Stimulated activated CD8-positive, alpha-beta memory T cell treated with anti-CD3 and anti-CD28 coated beads, Interleukin-4, amount 100 ng/mL, for 24 hours (primary cell): ENCODE results near the gene ENDOV.

Experiments used
- DNase-seq: peaks from one replicate; pipeline ENCODE4 v3.0.0-alpha.2; 2020; ENCODE audit warnings: low read depth

The ENDOV gene

DNA sequence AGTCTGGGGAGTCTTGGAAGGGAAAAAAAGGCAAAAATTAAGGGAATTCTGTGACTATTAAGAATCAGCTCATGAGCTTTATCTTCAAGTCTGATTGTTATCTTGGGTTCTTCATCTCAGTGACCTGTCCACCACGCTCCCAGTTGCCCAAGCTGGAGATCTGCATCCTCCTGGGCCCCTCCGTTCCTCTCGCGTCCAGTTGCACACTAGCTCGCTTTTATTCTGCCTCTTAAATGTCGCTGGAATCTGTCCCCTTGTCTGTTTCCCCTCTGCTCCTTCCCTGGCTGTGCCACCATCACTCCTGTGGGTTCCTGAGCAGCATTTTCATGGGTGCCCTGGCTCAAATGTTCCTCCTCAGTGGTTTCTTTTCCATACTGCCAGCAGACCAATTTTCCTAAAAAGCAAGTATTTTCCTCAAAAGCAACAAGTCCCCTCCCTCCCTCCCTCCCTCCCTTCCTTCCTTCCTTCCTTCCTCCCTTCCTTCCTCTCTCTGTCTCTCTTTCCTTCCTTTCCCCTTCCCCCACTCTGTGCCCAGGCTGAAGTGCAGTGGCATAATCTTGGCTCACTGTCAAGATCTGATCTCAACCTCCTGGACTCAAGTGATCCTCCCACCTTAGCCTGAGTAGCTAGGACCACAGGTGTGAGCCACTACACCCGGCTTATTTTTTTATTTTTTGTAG, 1.4 kb downstream of the ENDOV start:
- DNase-seq = no peak

DNA sequence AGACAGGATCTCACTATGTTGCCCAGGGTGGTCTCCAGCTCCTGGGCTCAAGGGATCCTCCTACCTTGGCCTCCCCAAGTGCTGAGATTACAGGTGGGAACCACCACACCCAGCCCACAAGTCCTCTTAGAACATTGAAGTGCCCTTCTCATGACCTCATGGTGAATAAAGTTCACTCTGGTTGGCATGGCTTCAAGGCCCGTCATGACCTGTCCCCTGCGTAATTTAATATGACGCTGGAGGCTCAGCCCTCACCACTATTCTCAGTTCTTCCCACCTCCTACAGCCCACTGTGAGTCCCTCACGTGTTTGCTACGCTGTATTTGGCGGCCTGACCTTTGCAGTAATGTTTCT, 1.9 kb downstream of the ENDOV start:
- DNase-seq = no peak

- no peak for DNase-seq
Observed at GRCh38 chr17:80418589-80418988, 3.6 kb downstream of the ENDOV start.

DNA sequence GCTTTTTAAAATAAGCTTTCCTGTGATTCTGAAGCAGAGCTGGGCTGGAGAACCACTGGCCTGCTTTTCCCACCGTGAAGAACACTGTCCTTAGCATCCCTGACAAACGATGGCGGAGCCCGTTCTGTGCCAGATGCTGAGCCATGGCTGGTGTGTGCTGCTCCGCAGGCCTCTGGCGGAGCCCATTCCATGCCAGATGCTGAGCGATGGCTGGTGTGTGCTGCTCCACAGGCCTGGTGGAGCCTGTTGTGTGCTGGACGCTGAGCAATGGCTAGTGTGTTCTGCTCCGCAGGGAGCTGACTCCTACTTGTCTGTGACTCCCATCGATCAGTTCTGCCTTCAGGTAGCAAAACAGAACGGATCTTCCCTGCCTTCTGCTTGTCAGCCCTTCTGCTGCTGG, 4.3 kb downstream of the ENDOV start:
- DNase-seq = no peak

DNA sequence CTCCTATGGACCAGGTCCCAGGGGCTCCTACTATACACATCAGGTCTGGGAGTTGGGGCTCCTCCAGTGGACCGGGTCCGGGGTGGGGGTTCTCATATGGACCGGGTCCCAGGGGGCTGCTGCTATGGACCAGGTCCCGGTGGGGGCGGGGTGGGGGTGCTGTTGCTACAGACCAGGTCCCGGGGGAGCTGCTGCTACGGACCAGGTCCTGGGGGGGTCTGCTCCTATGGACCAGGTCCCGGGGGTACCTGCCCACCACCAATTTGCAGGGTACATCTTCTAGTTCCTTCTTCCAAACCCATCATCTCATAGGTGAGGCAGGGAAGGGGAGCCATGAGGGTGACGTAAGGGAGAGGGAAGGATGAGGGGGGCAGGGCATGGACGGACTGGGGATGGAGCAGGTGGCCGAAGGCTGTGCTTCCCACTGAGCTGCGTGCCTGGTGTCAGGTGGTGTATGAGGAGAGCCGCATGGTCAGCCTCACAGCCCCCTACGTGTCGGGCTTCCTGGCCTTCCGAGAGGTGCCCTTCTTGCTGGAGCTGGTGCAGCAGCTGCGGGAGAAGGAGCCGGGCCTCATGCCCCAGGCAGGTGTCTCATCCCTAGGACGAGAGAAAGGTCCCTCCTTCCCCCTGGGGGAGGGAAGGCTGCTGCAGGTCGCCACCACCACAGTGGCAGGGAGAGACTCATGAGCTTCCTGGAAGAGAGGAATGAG, 6.6 kb downstream of the ENDOV start:
- no peak for DNase-seq

DNA sequence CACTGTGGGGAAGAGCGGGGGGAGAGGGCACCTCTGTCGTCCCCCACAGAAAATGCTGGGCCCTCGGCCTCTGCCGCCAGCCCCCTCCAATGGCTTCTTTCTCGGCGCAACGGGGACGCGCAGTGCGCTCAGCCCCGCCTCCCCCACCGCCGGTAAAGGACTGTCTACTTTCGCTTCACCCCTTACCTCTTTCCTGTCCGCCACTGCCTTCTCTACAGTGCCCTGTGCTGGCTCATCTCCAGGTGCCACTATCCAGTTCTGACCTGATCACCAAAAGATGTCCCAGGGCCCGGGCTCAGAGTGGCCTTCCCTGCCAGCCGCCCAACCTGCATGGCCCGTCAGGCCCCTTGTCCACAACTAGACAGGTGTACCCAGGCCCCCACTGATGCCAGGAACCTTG, 7.3 kb downstream of the ENDOV start:
- no peak for DNase-seq

DNA sequence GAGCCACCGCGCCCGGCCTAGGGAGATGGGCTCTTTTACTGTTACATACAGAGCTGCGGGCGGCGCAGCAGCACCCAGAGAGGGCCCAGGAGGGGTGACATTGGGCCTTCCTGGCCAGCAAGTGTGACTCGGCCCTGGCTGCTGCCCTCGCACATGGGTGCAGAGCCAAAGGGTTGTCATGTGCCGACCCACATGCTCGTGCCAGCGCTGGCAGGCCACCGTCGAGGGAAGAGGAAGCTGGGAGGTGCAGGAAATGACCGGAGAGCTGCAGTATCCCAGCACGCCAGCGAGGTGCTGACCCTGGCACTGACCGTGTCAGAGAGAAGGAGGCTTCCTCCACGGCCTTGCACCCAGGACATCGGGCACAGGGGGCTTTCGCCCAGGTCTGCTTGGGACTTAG, 8.0 kb downstream of the ENDOV start:
- DNase-seq = no peak

DNA sequence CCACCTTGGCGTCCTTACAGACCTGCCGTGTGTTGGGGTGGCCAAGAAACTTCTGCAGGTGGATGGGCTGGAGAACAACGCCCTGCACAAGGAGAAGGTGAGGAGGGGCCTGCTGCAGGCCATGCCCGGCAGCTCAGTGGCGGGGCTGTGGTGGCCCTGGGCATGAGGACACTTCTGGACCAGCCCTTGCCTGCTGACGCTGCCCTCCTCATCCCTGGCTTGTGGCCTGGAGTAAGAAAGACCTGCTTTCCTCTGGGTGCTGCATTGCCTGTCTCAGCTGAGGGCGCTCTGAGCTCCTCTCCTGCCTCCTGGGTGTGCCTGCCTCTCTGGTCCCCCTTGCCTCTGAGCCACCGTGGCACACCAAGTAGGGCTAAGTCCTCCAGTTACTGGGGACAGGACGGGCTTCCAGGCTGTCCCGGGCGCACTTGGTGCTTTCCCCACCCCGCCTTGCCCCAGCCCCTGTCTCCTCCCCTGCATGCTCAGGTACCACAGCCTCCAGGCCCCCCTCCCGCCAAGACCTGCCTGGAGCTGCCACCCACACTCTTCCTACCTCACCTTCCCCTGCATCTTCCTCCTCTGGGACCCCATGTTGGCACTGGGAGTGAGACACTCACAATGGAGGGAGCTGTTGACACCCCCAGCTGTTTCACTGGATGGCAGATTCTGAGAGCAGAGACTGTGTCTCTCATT, 8.7 kb downstream of the ENDOV start:
- DNase-seq = no peak

GRCh38 chr17:80424261-80424660, 9.3 kb downstream of the ENDOV start:
- DNase-seq = no peak

DNA sequence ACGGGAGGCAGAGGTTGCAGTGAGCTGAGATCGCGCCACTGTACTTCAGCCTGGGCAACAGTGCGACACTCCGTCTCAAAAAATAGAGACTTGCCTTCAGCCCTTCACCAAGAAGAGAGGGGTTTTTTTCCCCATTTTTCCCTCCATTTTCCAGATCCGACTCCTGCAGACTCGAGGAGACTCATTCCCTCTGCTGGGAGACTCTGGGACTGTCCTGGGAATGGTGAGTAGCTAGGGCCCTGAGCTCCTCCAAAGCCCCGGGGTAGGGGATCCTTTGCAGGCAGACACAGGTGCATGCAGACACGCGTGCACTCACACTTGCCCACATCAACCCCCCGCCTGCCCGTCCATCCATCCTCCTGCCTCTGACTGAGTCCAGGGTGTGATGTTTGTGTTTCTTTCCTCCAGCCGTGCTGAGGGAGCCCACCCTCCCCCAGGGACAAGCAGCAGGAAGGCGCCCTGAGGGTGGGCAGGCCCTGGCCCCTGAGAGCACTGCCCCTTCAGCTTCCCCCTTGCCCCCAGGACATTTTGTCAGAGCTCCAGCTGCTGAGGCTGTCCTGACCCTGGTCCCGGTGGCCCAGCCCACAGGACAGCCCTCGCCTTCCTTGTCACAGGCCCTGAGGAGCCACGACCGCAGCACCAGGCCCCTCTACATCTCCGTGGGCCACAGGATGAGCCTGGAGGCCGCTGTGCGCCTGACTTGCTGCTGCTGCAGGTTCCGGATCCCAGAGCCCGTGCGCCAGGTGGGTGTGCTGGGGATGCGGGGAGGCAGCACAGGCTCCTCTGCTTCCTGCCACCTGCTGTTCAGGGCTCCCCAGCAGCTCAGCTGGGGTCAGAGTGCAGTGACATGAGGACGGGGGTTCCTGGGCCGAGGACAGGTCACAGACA, 10.2 kb downstream of the ENDOV start:
- no peak for DNase-seq

- no peak for DNase-seq
Observed at GRCh38 chr17:80425835-80426426, 11.0 kb downstream of the ENDOV start.

DNA sequence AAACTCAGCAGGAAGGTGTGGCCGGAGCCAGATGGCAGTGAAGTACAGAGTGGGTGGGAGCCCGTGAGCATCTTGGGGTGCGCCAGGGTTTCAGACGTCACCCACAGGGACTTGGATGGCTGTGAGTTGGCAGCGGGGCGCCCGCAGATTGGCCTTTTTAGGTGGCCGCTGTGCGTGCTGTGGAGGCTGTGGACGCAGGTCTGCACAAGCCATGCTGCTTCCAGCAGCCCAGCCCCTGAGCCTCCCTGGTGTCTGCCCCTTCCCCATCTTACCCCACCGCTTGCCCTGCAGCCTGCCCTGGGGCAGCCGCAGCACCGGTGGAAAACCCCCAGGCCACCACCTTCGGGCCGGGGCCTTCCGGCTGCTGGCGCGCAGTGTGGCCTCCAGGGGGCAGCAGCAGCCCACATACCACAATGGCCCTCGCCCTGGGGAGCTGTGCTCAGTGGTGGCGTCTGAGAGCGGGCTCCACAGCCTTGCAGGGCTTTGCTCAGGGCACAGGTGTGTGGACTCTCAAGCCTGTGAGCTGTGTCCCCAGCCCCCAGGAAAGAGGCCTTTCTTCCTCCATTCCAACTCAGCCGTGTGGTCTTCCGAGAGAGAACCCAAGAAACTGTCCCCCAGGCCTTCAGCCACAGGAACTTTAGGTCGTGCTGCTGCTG, 11.8 kb downstream of the ENDOV start:
- peak; percentile 76 for DNase-seq

DNA sequence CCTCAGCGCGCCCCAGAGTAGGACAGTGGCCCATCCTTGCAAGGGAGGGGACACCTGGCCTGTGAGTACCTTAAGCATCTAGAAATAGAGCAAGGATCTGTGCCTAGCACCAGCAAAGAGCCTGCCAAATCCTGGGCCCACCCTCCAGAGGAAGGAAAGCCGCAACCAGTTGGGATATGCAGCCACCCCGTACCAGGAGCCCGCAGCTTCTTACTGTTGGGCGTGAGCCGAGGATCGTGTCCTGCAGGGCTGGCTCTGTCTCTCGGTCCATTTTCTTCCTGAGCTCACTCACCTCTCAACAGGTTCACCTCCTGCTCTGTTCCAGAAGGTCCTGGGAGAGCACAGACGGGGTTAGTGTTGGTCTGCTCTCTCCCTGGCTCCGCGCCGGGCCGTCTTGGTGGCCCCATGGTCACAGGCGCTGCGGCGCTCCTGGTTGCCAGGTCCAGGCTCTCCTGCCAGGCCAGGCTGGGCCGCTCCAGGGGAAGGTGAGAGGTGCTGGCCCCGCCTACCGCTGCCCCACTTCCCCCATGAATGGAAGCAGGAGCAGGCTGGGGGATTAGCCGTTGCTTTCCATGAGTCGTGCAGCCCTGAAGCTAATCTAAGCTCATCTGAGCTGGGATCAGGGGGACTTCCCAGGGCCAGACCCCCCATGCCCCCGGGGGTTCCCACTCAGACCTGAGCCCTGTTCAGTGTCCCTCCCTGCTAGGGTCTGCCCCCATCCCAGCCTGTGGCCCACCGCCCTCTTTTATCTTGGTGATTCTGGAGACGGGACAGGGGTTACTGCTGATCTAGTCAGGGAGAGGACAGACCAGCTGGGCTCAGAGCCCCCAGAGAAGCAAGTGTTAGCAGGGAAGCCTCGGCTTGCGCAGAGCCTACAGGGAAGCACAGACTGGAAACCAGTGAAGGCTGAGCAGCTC, 12.7 kb downstream of the ENDOV start:
- DNase-seq = no peak

DNA sequence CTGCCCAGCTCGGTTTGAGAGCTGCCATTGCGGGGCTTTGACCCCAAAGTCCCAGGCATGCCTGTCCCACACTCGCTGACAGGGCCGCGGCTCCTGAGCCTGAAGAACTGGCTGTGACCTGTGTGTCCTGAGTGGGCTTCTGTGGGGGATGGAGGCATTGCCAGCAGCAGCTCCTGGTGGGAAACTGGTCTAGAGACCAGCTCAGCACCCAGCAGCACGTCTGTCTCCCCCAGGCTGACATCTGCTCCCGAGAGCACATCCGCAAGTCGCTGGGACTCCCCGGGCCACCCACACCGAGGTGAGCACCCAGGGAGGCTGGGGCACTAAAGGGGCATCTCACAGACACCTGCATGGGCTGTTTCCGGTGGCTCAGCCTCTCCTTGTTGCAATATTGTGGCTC, 13.4 kb downstream of the ENDOV start:
- no peak for DNase-seq

- DNase-seq = no peak
Observed at GRCh38 chr17:80428796-80429195, 13.8 kb downstream of the ENDOV start.

DNA sequence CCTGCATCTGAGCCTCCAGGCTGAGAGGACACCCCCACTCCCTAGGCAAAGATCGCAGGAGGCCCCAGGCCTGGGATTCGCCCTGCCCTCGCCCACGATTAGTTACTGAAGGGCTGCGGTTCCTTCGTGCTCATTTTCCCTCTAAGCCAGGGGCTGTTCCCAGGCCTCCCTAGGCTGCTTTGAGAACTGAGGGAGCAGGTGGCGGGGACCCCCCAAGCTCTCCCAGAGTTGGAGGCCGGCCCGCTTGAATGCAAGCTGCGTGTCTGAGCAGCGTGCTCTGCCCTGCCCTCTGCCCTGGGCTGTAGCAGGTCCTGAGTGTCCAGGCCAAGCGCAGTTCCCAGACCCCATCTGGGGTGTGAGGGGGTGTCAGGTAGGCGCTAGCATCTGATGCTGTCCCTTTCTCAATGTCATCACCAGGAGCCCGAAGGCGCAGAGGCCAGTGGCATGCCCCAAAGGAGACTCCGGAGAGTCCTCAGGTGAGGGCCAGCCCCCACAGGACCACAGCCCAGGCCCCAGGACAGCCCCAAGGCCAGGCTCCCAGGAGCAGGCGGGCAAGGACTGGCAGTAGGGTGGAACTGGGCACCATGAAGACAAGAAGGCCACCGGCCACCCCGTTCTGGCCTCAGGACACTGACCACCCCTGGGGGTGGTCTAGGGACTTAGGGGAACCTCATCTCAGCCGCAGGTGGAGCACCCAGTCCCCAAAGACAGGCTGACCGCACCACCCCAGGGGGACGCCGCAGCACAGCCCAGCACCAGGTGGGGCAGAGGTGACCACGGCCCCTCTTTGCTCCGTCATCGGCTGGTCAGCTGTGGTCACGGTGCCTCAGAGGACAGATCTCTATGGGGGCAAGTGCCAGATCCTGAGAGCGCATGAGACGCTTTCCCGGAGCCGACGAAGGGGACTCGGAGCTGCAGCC, 14.6 kb downstream of the ENDOV start:
- no peak for DNase-seq

GRCh38 chr17:80430446-80431245, 15.7 kb downstream of the ENDOV start:
- DNase-seq = no peak
